OCI-M2 (cell line): ENCODE data around the gene CASKIN2.

Experiments
- DNase-seq: peaks from one replicate; lab custom pipeline; 2025; ENCODE audit not compliant: unreplicated experiment; lab: John Stamatoyannopoulos, UW

The CASKIN2 gene

DNA sequence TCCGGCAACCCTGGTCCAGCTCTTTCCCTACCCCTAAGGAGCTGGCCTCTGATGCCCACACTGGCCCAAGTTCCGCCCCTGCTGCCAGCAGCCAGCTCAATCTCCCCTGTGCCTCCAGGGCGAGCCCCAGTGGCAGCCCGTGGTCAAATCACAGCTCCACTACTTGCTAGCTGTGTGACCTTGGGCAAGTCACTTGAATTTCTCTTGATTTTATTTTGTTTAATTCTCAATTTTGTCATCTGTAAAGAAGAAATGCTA lies 10.3 kb downstream of the CASKIN2 start:
- DNase-seq = no peak

DNA sequence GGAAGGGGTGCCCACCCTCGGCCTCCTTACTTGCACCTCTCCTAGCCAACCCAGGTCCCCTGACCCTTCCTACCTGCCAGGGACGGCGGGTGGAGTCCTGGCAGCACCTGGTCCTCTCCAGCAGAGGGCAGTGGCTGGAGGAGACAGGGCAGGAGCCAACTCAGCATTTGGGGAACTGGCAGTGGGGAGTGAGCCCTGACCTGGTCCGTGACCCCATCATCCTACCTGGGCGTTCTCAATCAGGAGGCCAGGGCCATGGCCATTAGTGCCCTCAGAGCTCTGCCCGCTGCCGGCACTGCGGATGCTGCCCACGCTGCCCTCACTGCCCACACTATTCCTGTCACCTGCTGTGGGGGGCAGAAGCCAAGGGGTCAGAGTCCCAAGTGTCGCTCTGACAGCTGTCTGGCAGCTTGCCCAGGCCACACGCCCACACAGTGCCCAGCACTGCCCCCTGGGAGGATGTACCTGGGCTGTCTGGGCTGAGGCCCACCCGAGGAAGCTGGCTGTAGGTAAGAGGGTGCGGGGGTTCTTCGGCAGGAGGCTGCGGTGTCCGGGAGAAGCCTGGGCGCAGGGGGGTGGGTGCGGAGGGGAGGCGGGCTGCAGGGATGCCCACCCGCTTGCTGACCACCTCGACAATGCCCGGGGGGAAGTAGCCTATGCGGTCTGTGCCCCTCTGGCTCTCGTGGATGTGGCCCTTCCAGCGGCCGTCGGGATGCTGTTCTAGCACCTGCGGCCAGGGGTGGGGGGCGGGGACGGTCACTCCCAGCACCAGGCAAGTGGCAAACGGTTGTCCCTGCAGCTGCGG lies 10.8 kb downstream of the CASKIN2 start:
- DNase-seq = no peak

DNA sequence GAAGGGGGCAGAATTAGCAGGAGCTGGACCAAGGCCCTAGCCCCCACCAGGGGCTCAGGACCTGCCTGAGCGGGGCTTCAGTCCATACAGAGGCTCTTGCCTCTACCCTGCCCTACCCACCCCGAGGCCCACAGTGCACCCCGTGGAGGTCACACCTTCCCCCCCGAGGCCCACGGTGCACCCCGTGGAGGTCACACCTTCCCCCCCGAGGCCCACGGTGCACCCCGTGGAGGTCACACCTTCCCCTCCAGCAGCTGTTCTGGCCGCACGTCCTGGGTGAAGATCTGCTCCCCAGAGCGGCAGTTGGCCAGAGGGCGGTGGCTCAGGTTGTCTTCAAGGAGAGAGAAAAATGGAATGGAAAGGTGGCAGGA lies 11.4 kb downstream of the CASKIN2 start:
- no peak for DNase-seq

DNA sequence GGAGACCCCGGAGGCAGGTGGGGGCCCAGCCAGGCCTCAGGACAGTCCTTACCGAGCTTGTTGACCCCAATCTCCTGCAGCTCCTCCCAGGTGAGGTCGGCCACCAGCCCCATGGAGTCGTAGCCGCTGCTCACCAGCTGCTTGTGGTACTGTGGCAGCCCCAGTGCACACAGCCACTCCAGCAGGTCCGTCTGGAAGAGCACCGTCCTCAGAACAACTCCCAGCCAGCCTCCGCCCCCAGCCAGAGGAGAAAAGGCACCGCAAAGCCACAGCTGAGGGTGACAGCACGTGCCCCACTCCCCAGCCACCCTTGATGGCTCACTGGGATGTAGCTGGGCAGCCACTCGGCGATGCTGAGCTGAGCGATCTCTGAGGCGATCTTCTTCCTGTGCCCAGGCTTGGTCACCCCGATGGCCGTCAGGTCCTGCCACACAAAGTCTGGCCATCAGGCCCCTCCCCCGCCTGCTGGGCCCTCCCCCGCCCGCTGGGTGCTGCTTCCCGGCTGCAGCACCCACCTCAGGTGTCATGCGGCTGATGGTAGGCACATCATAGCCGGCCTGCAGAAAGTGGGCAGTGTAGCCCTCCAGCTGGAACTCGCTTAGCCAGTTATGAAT lies 11.9 kb downstream of the CASKIN2 start:
- no peak for DNase-seq

GRCh38 chr17:75502721-75503329 lies 12.5 kb downstream of the CASKIN2 start:
- DNase-seq = no peak

GRCh38 chr17:75502072-75502720 lies 13.1 kb downstream of the CASKIN2 start:
- no peak for DNase-seq

DNA sequence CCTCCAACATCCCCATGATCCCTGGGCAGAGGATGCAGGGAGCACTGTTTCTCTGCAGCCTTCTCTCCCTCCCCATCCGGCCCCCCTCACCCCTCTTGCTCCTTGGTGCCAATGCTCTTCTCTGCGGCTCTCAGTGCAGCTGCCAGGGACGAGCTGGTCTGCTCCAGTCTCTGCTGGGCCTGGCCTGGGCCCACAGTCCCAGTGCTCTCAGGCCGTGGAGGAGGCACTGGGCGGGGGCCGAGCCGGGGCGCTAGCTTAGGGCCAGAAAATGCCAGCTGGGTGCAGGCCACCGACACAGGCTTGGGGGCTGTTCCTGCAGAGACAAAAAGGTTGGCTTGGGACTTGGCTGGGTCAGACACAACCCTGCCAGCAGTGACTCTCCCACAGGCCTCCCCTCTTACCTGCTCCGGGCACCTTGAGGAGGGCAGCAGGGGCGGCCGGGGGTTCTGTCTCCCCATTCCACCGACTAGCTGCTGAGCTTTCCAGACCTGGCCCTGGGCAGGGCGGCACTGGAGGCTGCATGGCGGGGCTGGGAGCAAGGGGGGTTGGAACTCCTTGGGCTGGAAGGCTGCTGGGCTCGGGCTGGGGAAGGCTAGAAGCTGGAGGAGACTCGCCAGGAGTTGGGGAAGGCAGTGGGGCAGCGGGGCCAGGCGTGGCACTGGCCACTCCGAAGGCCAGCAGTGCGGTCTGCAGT lies 13.8 kb downstream of the CASKIN2 start:
- DNase-seq = no peak

GRCh38 chr17:75500419-75501216 lies 14.7 kb downstream of the CASKIN2 start:
- DNase-seq = no peak

DNA sequence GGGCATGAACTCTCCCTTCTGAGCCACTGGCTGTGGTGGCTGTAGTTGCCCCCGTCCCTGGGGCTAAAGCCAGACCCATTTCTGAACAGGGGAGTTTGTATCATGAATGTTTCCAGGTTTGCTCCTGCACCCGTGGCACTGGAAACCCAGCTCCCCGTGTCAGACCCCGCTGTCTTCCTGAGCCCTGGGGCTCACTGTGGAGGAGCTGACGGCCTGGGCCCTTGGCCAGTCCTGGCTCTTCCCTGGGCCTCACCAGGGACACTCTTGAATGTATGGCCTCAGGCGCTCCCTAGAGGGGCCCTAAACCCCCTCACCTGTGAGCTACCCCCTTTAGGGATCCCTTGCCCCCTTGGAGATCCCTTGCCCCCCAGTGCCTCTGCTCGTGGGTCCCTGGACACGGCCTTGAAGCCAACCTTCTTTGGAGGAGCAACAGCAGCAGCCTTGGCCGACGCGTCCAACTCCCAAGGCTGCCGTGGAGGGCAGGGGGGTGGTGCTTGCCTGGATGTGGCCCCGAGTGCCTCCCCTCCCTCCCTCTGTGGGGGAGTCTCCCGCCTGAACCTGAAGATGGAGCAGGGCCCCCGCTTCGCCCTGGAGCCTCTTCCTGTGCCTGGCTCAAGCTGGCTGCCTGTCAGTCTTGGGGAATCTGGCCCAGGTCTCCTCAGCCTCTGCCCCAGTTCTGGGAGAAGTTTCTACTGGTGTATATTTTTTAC lies 15.9 kb downstream of the CASKIN2 start:
- DNase-seq = no peak

GRCh38 chr17:75498726-75499213 lies 16.6 kb downstream of the CASKIN2 start:
- DNase-seq = no peak

DNA sequence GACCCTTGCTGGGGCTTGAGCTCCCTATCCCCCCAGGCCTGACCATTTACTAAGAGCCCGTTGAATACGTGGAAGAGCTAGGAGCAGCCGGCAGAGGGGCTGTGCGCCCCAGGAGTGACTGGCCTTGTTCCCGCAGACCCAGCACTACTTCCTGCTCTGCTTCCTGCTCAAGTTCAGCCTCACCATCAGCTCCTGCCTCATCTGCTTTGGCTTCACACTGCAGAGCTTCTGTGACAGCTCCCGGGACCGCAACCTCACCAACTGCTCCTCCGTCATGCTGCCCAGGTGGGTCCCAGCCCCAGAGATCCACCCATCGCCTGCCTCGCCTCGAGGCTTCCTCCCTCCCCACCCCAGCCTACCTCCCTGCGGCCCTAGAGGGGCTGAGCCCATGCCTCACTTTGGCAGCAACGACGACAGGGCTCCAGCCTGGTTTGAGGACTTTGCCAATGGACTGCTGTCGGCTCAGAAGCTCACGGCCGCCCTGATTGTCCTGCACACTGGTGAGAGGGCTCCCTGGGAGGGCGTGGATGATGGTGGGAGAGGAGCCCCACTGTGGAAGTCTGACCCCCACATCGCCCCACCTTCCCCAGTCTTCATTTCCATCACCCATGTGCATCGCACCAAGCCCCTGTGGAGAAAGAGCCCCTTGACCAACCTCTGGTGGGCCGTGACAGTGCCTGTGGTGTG lies 17.2 kb downstream of the CASKIN2 start:
- DNase-seq = no peak

DNA sequence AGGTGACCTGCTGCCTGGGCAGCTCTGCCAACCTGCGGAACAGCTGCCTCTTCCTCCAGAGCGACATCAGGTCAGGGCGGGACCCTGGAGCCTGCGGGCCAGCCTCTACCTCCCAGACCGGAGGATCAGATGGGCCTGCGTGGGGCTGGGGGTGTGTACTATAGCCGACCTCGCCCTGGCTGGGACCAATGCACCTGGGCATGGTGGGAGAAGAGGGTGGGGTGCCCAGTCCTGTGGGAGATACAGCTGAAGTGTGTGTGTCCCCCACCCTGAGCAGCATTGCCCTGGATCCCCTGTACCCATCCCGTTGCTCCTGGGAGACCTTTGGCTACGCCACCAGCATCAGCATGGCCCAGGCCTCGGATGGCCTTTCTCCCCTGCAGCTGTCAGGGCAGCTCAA lies 19.3 kb downstream of the CASKIN2 start:
- no peak for DNase-seq

GRCh38 chr17:75494326-75494877 lies 20.9 kb downstream of the CASKIN2 start:
- DNase-seq = no peak

- DNase-seq = no peak
These were observed 21.7 kb downstream of the CASKIN2 start for GRCh38 chr17:75493476-75494129.

- no peak for DNase-seq
These were observed 22.7 kb downstream of the CASKIN2 start for GRCh38 chr17:75492555-75493168.

GRCh38 chr17:75491680-75492079 lies 23.7 kb downstream of the CASKIN2 start:
- no peak for DNase-seq

DNA sequence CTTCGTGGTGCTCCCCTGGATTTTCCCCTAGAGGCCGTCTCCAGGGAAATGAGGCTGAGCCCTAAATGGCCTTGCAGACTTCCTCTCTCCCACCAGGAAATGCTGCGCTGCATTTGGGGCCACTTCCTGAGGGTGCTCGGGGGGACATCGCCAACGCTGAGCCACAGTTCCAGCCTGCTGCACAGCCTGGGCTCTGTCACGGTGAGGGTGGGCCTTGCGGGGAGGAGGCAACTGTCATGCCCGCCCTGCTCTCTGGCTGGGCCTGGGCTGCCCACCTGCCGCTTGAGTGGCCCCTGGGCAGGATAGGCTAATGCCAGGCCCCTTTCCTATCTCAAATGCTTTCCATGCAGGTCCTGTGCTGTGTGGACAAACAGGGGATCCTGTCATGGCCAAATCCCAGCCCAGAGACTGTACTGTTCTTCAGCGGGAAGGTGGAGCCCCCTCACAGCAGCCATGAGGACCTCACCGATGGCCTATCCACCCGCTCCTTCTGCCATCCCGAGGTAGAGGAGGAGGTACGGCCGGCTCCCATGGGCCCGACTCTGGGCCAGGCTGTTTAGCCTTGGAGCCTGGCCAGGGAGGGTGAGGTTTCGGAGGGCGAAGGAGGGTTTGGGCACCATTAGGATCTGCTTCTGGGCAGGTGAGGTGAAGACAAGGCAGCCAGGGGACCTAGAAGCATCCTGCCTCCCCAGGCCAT lies 24.2 kb downstream of the CASKIN2 start:
- no peak for DNase-seq
